Fibroblast of lung (primary cell): Measurements from ENCODE around the gene SLC12A4.

Experiments
- CTCF ChIP-seq, 2 donors: IDR thresholded peaks in 1 of 2; conservative IDR thresholded peaks in 1 of 2; 1 replicate in 1 of 2; 2 replicates in 1 of 2; pipeline ENCODE4 v1.5.1; 2011 to 2012; ENCODE audit warnings: low read length in 2 of 2, control low read depth in 1 of 2, inconsistent platforms in 1 of 2, low read depth in 1 of 2, mild to moderate bottlenecking in 1 of 2
- EZH2 ChIP-seq: IDR thresholded peaks from 2 replicates; pipeline ENCODE4 v1.5.1; 2012; ENCODE audit warnings: low read length, control low read depth, mild to moderate bottlenecking; ENCODE audit errors: missing control alignments

- TF ChIP-seq CTCF (conservative IDR thresholded peaks at IDR 0.05 in 1 of 2, IDR thresholded peaks at IDR 0.05 in 1 of 2; ENCODE audit: low read depth in 1 of 2, low read length in 2 of 2) (no peak), EZH2 (no peak)
Observed at GRCh38 chr16:67932462-67932840, 36.0 kb downstream of the SLC12A4 start.
